GM21381 (cell line): ENCODE measurements around the gene CNOT6.
A peak's percentile ranks its signal among the peaks of the same experiment; 100 is the strongest.
"Not testable (repeated sequence)": the region's sequence is repeated elsewhere in the genome, so short reads cannot be mapped to it uniquely, and the experiment has no call there.

ENCODE experiments used
- ATAC-seq: cut with Tn5 transposase; IDR thresholded peaks from one replicate; pipeline ENCODE4 v1.9.1; 2021; ENCODE audit warnings: mild to moderate bottlenecking, moderate library complexity; ENCODE audit not compliant: unreplicated experiment

CNOT6 gene

DNA sequence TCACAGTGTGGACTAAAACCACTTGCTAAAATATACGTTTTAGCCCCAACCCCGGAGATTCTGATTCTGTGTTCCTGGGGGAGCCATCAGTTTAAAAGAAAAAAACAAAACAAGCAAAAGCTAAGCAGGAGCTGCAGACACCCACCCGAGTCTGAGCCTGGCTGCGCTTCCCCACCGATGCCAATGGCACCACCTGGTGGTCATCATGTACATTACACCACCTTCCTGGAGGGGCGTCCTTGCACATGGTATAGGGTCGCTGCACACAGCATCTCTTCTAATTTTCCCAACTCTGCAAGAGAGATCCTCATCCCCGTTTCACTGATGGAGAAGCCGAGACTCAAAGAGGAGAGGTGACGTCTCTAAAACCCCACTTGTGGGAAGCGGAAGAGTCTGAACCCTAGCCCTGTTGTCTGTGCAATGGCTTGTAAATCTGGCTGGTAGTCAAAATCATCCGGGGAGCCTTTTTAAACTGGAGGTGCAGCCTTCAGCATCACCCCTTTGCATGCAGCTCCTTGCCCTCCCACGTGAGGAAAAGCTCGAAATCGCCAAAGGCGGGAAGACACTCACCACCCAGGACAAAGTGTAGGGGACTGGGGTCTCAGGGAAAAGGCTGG lies 23.1 kb upstream of the CNOT6 start:
- ATAC-seq = no peak

DNA sequence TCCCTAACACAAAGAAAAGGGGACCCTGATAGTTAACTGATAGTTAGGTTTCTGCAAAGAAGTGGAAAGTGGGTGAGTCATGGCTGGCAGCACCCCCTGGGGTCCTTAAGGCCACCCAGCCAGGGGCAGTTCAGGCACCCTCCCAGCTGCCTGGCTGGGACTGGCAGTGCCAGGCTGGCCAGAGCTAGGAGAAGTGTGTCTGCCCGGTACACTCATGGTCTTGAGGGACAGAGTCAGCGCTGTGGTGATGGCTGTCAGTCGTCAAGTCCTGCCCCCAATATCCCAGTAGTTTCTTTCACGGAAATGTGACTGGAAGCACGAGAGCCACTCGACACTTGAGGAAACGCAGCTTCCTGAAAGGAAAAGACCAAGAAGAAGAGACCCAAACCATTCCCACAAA lies 22.3 kb upstream of the CNOT6 start:
- ATAC-seq = no peak

DNA sequence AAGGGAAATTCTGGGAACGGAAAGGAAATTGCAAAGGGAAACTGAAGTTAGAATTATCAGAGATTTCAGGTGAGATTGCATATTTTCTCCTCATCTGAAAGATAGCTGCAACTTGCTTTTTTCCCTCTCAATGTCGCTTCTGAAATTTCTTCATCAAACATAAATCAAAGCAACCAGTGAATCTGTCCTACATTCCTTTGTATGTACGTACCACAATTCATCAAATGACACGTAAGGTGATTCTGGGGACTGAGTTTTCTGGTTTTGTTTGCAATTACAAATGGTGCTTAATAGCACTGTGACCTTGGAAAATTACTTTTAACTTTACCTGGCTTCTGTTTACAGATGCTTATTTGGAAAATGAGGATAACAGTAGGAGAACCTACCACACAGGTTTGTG lies 21.9 kb upstream of the CNOT6 start:
- ATAC-seq = no peak

DNA sequence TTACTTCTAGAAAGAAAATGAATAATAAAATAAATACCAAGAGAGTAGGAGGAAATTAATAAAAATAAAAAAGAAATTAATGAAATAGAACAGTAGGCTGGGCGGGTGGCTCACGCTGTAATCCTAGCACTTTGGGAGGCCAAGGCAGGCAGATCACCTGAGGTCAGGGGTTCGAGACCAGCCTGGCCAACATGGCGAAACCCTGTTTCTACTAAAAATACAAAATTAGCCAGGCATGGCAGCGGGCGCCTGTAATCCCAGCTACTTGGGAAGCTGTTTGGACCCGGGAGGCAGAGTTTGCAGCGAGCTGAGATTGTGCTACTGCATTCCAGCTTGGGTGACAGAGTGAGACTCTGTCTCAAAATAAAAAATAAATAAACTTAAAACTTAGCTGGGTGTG lies 20.8 kb upstream of the CNOT6 start:
- not testable (repeated sequence) for ATAC-seq

DNA sequence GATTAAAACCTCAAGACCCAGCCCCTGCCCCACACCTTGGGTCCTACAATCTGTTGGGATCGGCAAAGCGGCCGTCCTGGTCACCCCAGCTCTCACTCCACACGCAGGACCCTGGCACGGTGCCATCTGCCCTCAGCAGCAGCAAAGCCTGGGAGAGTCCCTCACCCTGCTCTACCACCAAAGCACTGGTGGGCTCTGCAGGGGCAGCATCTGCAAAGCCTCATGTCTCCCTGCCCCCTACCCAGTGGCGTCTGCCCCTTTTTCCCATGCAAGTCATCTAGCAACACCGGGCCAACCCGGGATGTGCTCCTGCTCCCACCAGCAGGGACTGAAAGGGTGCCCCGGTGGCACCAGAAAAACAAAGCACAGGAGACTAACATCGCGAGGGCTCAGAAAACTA lies 19.6 kb upstream of the CNOT6 start:
- ATAC-seq = no peak

DNA sequence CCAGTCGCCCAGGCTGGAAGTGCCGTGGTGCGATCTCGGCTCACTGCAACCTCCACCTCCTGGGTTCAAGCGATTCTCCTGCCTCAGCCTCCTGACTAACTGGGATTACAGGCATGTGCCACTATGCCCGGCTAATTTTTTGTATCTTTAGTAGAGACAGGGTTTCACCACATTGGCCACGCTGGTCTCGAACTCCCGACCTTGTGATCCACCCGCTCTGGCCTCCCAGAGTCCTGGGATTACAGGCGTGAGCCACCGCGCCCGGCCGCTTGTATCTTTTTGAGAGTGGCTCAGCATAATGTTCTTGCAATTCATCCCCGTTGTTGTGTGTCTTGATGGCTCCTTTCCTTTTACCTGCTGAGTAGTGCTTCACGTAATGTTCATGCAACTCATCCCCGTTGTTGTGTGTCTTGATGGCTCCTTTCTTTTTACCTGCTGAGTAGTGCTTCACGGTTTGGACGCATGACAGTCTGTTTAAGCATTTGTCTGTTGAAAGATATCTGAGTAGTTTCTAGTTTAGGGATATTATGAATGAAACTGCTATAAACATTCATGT lies 18.1 kb upstream of the CNOT6 start:
- not testable (repeated sequence) for ATAC-seq

DNA sequence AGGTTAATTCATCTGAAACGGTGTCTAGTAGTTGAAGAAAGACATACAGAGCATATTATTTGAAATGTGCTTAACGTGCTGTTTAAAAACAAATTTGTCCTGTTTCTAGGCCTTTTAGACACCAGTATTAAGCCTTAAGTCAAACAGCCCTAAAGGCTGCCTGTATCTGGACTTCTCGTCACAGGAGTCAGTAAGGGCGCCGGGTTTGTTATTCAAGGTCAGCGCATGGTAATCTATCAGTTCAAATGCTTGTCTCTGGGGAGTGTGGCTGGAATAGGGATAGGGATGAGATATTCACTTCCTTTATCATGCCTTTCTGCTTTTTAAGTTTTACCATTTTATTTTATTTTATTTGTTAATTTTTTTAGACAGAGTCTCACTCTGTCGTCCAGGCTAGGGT lies 9.4 kb upstream of the CNOT6 start:
- ATAC-seq = no peak

DNA sequence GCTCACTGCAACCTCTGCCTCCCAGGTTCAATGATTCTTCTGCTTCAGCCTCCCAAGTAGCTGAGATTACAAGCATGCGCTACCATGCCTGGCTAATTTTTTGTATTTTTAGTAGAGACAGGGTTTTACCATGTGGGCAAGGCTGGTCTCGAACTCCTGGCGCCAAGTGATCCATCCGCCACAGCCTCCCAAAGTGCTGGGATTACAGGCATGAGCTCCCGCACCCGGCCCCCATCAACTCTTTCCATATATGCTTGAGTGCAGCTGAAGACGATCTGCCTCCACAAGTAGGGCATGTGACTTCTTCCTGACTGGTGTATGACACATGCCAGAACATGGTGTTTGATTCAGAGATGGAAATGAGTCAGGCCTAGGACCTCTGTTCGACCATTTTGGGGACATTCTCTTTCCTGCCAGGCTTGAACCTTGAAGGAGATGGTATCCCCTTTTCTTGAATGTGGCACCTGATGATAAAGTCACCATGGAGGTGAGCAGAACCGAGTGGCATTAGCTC lies 7.5 kb upstream of the CNOT6 start:
- ATAC-seq = no peak

DNA sequence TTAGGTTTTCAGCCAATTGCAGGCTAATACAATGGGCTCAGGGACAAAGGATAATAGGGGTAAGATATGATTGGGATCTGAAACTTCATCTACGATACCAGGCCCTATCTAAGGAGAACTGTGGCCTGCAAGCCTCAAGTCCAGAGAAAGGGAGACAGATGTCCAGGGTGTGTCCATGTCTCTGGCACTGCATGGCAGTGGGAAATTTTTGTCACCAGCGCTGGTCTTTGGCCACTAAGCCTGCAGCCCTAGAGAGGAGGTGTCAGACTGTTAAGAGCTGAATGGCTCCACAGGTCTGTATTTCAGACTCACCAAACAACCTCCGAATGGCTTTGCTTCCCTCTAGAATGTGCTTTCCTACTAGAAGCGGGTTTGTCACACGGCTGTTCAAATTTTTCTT lies 6.6 kb upstream of the CNOT6 start:
- no peak for ATAC-seq

DNA sequence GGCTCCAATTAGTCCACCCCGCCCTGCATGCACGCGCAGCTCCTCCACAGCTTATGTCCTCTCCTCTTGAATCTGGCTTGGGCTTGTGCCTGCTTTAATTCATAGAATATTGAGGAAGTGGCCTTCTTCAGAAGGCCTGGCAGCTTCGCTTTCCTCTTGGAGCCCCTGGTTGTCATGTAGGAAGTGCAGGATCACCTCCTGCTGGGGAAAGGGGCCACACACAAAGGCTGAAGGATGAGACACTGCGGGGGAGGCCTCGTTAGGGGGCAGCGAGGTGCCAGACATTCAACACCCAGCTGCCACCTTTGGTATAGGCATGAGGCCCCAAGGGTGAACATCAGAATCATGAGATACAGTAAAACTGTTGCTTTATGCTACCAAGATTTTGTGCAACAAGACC lies 2.7 kb upstream of the CNOT6 start:
- no peak for ATAC-seq

DNA sequence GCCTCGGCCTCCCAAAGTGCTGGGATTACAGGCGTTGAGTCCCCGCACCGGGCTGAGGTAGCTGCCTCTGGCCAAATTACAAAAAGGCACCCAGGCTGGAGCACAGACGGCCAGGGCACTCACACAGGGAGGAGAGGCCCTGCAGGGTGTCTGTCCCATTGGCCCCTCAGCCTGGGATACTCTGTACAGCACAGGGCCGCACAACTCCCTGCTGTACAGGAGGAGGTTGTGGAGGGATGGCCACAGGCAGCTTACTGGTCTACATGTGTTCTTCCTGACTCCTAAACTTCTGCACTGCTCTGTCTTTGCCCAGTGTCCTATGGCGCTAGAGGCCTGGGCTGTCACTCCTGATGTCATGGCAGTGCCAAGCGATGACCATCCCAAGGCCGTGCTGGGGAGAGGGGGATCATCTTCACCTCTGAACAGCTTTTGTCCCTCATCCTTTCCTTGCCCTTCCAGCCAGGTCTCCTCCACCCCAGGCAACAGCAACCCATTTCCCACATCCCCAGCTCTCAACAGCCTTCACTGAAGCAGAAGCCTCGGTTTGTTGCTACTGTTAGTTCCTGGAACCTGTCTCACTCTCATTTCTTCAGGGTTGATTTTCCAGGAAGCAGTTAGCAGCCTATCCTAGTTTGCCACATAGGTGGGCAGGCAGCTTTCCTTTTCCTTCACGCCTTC lies 1.8 kb upstream of the CNOT6 start:
- no peak for ATAC-seq

DNA sequence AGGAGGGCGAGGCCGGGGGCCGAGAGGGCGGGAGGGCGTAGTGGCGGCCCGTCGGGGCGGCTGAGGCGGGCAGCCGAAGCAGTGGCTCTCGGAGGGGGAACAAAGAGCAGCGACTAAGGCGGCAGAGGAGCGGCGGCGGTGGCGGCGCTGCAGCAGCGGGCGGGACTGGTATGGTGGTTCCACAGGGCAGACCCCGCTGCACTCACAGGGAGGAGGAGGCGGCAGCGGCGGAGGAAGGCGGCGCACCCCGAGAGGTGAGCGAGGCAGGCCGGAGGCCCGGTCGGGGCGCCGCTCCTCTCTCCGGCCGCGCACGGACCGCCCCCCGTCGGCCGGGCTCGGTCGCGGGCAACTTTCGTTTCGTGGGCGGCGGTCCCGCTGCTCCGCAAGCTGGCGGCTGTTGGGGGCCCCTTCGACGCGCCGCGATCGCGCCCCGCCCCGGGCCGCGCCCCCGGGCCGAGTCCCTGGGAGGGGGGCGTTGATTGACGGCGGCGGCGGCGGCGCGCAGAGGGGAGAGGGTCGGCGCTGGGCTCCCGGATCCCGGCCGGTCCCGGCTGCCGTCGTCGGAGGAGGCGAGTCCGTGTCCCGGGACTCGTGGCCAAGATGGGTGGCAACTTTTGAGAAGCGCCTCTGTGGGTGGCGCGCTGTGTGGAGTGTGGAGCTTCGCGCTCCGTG lies 467 bp downstream of the CNOT6 start:
- peak; percentile 36 for ATAC-seq

DNA sequence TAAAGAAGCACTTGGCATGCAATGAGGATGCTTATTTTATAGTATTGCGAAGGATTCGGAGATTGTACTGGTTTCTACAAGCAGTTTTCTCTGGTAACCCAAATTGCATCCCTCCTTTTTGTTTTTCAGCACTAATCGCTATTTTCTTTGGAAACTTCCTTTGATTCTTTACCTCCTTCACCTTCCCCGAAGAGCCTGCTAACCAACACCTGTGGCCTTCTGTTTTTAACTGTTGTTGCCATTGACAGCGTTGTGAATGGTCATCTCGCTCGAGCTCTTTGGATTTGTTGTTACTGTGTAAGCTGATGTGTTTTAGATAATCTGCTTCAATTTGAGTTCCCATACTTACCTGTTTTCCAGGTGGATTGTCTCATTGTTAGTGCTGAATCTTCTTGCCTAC lies 1.1 kb downstream of the CNOT6 start:
- no peak for ATAC-seq

DNA sequence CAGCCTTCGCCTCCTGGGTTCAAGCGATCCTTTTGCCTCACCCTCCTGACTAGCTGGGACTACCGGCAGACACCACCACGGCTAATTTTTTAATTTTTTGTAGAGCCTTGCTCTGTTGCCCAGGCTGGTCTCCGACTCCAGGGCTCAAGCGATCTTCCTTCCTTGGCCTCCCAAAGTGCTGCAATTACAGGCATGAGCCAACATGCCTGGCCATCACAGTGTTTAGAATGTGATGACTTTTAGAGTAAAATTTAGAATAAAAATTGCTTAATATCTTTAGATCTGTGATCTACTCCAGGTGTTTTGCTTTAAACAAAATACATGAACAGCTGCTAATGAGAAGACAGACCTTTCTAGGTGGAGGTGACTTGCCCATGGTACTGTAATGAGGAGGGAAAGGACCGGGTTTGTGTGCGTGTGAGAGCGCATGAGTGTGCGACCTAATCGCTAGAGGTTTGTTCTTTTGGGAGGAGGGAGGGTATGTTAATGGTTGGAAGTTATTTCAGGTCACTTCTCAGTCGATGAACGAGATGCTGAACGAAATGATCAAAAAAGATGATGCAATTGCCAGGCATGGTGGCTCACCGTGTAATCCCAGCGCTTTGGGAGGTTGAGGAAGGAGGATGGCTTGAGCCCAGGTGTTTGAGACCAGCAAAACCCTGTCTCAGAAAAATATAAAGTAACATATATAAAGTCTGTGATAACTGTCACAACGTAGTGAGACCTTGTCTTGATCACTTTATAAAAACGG lies 2.0 kb downstream of the CNOT6 start:
- ATAC-seq = no peak

DNA sequence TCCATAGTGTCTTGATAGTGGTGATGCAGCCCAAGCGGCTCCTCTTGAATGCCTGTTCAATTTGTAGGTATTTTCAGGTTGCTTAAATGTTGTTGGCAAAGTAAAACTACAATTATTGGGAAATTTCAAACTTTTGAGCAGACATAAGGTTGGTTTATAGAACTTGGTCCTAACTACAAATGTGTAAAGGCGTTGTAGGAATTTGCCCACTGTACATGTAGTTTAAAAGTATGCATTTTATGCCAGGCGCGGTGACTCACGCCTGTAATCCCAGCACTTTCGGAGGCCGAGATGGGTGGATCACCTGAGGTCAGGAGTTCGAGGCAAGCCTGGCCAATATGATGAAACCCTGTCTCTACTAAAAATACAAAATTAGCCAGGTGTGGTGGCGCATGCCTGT lies 2.6 kb downstream of the CNOT6 start:
- ATAC-seq = not testable (repeated sequence)

DNA sequence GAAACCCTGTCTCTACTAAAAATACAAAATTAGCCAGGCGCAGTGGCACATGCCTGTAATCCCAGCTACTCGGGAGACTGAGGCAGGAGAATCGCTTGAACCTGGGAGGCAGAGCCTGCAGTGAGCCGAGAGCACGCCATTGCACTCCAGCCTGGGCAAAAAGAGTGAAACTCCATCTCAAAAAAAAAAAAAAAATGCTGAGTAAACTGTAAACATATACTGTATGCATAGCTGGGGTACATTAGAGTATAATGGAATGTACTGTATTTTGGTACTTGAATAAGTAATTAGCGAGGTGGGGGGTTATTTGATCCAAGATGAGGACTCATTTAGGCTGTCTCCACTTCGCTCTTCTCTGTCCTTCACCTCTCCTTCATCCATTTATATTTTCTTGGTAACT lies 3.7 kb downstream of the CNOT6 start:
- not testable (repeated sequence) for ATAC-seq

DNA sequence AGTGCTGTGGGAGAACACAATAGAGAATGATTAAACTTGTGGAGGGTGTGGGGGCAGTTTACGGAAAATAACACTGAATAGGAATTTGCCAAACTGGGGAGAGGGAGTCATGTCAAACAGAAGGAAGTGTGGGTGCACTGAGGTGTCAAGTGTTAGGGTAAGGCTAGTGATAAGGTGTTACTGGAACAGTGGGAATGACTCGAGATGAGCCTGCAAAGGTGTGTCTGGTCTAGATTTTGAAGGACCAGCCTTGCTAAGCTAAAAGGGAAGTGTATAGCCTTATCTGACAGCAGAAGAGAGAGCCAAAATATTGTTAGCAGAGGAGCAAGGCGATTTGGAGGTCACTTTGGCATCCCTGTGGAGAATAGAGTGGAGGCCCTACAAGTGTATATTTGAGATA lies 4.2 kb downstream of the CNOT6 start:
- ATAC-seq = no peak

DNA sequence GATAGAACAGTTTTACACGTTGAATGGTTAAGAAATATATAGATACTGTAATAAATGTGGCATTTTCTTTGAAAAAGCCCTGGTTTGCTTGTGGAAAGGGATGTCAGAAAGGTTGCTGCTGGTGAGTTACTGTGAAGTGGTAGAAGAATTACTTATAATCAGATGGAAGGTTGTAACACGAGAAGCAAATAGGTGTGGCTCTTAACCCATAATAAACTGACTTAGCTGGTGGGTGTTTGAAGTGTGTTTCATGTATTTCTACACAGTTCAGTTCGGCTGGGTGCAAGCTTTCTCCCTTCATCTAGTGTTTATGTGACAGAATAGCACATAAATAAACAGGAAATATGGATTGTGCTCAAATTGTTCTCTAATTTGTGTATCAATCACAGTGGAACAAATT lies 5.5 kb downstream of the CNOT6 start:
- no peak for ATAC-seq

DNA sequence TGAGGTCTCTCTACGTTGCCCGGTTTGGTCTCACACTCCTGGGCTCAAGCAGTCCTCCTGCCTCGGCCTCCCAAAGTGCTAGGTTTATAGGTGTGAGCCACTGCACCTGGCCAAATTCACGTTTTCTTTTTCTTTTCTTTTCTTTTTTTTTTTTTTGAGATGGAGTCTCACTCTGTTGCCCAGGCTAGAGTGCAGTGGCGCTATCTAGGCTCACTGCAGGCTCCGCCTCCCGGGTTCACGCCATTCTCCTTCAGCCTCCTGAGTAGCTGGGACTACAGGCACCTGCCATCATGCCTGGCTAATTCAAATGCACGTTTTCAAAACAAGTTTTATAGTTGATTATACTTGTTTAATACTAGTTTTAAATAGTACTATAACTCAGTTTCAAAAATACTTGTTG lies 6.1 kb downstream of the CNOT6 start:
- not testable (repeated sequence) for ATAC-seq

DNA sequence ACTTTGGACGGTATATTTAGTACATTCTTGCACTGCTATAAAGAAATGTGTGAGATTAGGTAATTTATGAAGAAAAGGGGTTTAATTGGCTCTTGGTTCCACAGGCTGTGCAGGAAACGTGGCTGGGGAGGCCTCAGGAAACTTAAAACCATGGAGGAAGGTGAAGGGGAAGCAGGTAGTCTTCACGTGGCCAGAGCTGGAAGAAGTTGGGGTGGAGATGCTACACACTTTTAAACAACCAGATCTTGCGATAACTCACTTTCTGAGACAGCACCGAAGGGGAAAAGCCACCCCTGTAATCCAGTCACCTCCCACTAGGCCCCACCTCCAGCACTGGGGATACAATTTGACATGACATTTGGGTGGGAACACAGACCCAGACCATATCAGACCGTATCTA lies 13.5 kb downstream of the CNOT6 start:
- ATAC-seq = no peak

DNA sequence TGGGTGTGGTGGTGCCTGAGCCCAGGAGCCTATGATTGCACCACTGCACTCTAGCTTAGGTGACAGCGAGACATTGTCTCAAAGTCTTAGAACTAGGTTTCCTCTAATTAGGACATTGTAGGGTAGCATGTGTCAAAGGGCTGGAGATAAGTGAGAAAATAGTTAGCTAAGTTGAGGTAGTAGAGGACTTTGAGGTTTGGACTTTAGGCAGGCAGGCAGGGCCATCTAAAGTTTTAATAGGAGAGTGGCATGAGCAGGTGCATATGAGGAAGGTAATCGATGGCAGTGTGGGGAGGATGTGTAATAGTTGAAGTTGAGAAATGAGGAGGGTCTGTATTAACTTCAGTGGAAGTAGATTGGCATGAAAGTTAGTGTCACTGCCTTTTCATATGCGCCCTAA lies 21.1 kb downstream of the CNOT6 start:
- no peak for ATAC-seq
